Sigmoid colon (tissue), 7 donors: Measurements from ENCODE around the gene REEP3. TPM values are rescaled to one million over a fixed set of nuclear protein-coding genes. Genes with fewer than 3 reads are reported as not detected.

ENCODE experiments used
- DNase-seq: peaks from one replicate; pipeline ENCODE4 v3.0.0-alpha.2; 2019
- H3K27ac ChIP-seq, 4 donors: fragments of 200-600 bp; sonication (generic); one replicate each; pipeline ENCODE4 v1.5.1; 2016 to 2019; ENCODE audit warnings: mild to moderate bottlenecking in 1 of 4
- H3K27me3 ChIP-seq, 3 donors: fragments of 200-600 bp; sonication (generic); one replicate each; pipeline ENCODE4 v1.5.1; 2019; ENCODE audit warnings: mild to moderate bottlenecking in 1 of 3
- H3K36me3 ChIP-seq, 4 donors: fragments of 200-600 bp; sonication (generic); one replicate each; pipeline ENCODE4 v1.5.1; 2016 to 2019
- H3K4me1 ChIP-seq, 4 donors: fragments of 200-600 bp; sonication (generic); one replicate each; pipeline ENCODE4 v1.5.1; 2017 to 2019
- H3K4me3 ChIP-seq, 4 donors: fragments of 200-600 bp; sonication (generic); one replicate each; pipeline ENCODE4 v1.5.1; 2017 to 2019; ENCODE audit warnings: mild to moderate bottlenecking in 2 of 4, moderate library complexity in 1 of 4
- H3K9me3 ChIP-seq, 4 donors: fragments of 200-600 bp in 3 of 4; sonication (generic) in 3 of 4; one replicate each; pipeline versions ENCODE4 v1.5.1 to v1.6.1; 2013 to 2019
- CTCF ChIP-seq, 4 experiments: fragments of 450-650 bp in 3 of 4; fragments of 200-600 bp in 1 of 4; IDR thresholded peaks; one replicate each; pipeline ENCODE4 v1.5.1; 2016 to 2019; ENCODE audit warnings: antibody characterized with exemption in 4 of 4, mild to moderate bottlenecking in 3 of 4, moderate library complexity in 2 of 4
- EP300 ChIP-seq, 4 donors: sonication (generic); formaldehyde crosslinking; IDR thresholded peaks; one replicate each; pipeline ENCODE4 v1.6.1; 2017; ENCODE audit warnings: antibody characterized with exemption in 4 of 4
- POLR2A ChIP-seq, 2 donors: fragments of 450-650 bp; IDR thresholded peaks; one replicate each; pipeline ENCODE4 v1.6.1; 2016; ENCODE audit warnings: antibody characterized with exemption in 2 of 2, mild to moderate bottlenecking in 2 of 2, moderate library complexity in 2 of 2
- POLR2AphosphoS5 ChIP-seq, 4 donors: sonication (generic); formaldehyde crosslinking; IDR thresholded peaks; one replicate each; pipeline ENCODE4 v1.6.1; 2017; ENCODE audit warnings: antibody characterized with exemption in 4 of 4
- WGBS, 2 donors: extraction: QIAGEN DNeasy Blood & Tissue Kit; methylation state at CpG; one replicate each; pipeline ENCODE4 v1.1.7; 2013; 5-methylcytosine and 5-hydroxymethylcytosine counted together
- intact Hi-C: fragments of 100-400 bp; cut with DNase I; formaldehyde crosslinking; loops from one replicate; pipeline ENCODE4 v1.15.1; 2023
- polyA plus RNA-seq, 3 donors: library from polyadenylated mRNA; stranded (reverse); fragments of 200-250 nt; gene quantifications; one replicate each; pipeline ENCODE4 v1.2.3, GENCODE V29; 2013
- total RNA-seq, 4 donors: library from RNA; depleted of rRNA; stranded (reverse); fragments of >200 nt; gene quantifications; one replicate each; pipeline ENCODE4 v1.1.0, GENCODE V29; 2016
- donor health status: healthy with polysubstance abuse.
- donor health status: Bipolar disorder and iron deficiency.
- donor health status: healthy.

Gene REEP3
- total and polyA plus RNA-seq, 7 donors: 8.6 to 116 (median 69.2) TPM

GRCh38 chr10:63543576-63543962 is 22.4 kb downstream of the REEP3 start:
- intact Hi-C loops: no loop called here
- Histone ChIP-seq H3K9me3 (no peaks in the 10 kb centered on the region), H3K27ac (no peak overlapping the region), H3K27me3 (no peaks in the 10 kb centered on the region), H3K4me3 (no peak overlapping the region), H3K4me1 (peaks cover 0 to 33% (median 10%) of the 10 kb centered on the region in 4 donors), H3K36me3 (no peaks in the 10 kb centered on the region)
- 87 to 90% methylated on average over 7 of the region's 7 CpGs for WGBS, 2 donors
- no peak for DNase-seq
- TF ChIP-seq CTCF (IDR thresholded peaks at IDR 0.05) (no peak), EP300 (IDR thresholded peaks at IDR 0.05) (no peak), POLR2AphosphoS5 (IDR thresholded peaks at IDR 0.05) (no peak), POLR2A (IDR thresholded peaks at IDR 0.05) (no peak)

GRCh38 chr10:63544418-63544817 is 23.2 kb downstream of the REEP3 start:
- intact Hi-C loops: no loop called here
- H3K4me1 ChIP-seq: peaks cover 0 to 35% (median 10%) of the 10 kb centered on the region in 4 donors
- WGBS, 2 donors: 35 to 65% methylated on average over 1 of the region's 1 CpG

GRCh38 chr10:63547628-63548360 is 26.6 kb downstream of the REEP3 start:
- no peak for TF ChIP-seq POLR2A (IDR thresholded peaks at IDR 0.05)
- no peak for TF ChIP-seq POLR2AphosphoS5 (IDR thresholded peaks at IDR 0.05)
- no peak for TF ChIP-seq EP300 (IDR thresholded peaks at IDR 0.05)
- Histone ChIP-seq H3K9me3 (no peaks in the 10 kb centered on the region), H3K27ac (no peak overlapping the region), H3K4me3 (no peak overlapping the region), H3K27me3 (no peaks in the 10 kb centered on the region), H3K36me3 (no peaks in the 10 kb centered on the region), H3K4me1 (peaks cover 0 to 25% (median 9%) of the 10 kb centered on the region in 4 donors)
- intact Hi-C loops: no loop called here
- no peak for DNase-seq
- WGBS, 2 donors: 91 to 94% methylated on average over 2 of the region's 2 CpGs

More at GRCh38 chr10:63544418-63544817, 23.2 kb downstream of the REEP3 start:
- no peak overlapping the region for H3K4me3 ChIP-seq
- no peak for DNase-seq
- H3K9me3 ChIP-seq: no peaks in the 10 kb centered on the region
- H3K36me3 ChIP-seq: no peaks in the 10 kb centered on the region
- TF ChIP-seq EP300 (IDR thresholded peaks at IDR 0.05) (no peak), POLR2AphosphoS5 (IDR thresholded peaks at IDR 0.05) (no peak), CTCF (IDR thresholded peaks at IDR 0.05) (no peak)
- H3K27me3 ChIP-seq: no peaks in the 10 kb centered on the region
- no peak overlapping the region for H3K27ac ChIP-seq

- Histone ChIP-seq H3K9me3 (no peaks in the 10 kb centered on the region), H3K36me3 (no peaks in the 10 kb centered on the region), H3K27ac (no peak overlapping the region), H3K4me1 (peaks cover 0 to 24% (median 11%) of the 10 kb centered on the region in 4 donors), H3K27me3 (no peaks in the 10 kb centered on the region), H3K4me3 (no peak overlapping the region)
- DNase-seq: no peak
- intact Hi-C loops: no loop called here
- TF ChIP-seq CTCF (IDR thresholded peaks at IDR 0.05) (no peak), EP300 (IDR thresholded peaks at IDR 0.05) (no peak), POLR2AphosphoS5 (IDR thresholded peaks at IDR 0.05) (no peak), POLR2A (IDR thresholded peaks at IDR 0.05) (no peak)
Observed at GRCh38 chr10:63548860-63549259, 27.7 kb downstream of the REEP3 start.

GRCh38 chr10:63549810-63550209 is 28.6 kb downstream of the REEP3 start:
- Histone ChIP-seq H3K27ac (no peak overlapping the region), H3K9me3 (no peaks in the 10 kb centered on the region), H3K4me1 (peaks cover 0 to 22% (median 13%) of the 10 kb centered on the region in 4 donors), H3K4me3 (no peak overlapping the region), H3K27me3 (no peaks in the 10 kb centered on the region), H3K36me3 (no peaks in the 10 kb centered on the region)
- no peak for TF ChIP-seq CTCF (IDR thresholded peaks at IDR 0.05)
- TF ChIP-seq EP300 (IDR thresholded peaks at IDR 0.05): no peak
- TF ChIP-seq POLR2A (IDR thresholded peaks at IDR 0.05): no peak
- no peak for TF ChIP-seq POLR2AphosphoS5 (IDR thresholded peaks at IDR 0.05)
- DNase-seq: no peak
- 76 to 94% methylated on average over 3 of the region's 3 CpGs for WGBS, 2 donors
- intact Hi-C loops: no loop called here
